ENCODE results near the gene APBA1.

Gene APBA1

GRCh38 chr9:69502671-69503301 is 169.4 kb downstream of the APBA1 start:
- no peak overlapping the region for H3K4me3 ChIP-seq (ENCODE audit: control insufficient read depth, low read depth, low read length)
- peak; percentile 25 for DNase-seq (ENCODE audit: low read depth)
- TF ChIP-seq, protein P1, sequence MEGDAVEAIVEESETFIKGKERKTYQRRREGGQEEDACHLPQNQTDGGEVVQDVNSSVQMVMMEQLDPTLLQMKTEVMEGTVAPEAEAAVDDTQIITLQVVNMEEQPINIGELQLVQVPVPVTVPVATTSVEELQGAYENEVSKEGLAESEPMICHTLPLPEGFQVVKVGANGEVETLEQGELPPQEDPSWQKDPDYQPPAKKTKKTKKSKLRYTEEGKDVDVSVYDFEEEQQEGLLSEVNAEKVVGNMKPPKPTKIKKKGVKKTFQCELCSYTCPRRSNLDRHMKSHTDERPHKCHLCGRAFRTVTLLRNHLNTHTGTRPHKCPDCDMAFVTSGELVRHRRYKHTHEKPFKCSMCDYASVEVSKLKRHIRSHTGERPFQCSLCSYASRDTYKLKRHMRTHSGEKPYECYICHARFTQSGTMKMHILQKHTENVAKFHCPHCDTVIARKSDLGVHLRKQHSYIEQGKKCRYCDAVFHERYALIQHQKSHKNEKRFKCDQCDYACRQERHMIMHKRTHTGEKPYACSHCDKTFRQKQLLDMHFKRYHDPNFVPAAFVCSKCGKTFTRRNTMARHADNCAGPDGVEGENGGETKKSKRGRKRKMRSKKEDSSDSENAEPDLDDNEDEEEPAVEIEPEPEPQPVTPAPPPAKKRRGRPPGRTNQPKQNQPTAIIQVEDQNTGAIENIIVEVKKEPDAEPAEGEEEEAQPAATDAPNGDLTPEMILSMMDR (conservative IDR thresholded peaks at IDR 0.05; ENCODE audit: control insufficient read depth, insufficient read depth, low read depth, low read length) = no peak

GRCh38 chr9:69500896-69501295 is 171.3 kb downstream of the APBA1 start:
- TF ChIP-seq, protein P1 (conservative IDR thresholded peaks at IDR 0.05; ENCODE audit: control insufficient read depth, insufficient read depth, low read depth, low read length) = no peak
- no peak for DNase-seq (ENCODE audit: low read depth)
- H3K4me3 ChIP-seq (ENCODE audit: control insufficient read depth, low read depth, low read length) = no peak overlapping the region

DNA sequence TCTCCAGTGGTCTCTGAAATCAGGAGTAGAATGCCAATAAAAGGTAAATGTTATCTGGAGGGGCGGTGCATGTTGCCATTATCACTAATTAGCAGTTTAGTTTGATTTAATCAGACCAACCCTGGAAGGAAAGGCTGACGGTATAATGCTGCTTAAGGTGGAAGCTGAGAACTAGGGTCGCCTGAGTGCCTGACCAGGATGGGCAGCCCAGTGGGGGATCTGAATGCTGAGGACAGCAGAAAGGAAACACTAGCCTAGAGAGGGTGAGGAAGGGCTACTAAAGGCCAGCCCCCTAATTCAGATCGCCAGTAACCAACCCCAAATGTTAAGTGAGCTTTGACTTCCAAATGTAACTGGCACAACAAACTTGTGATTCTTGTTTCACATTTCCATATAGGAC is 172.2 kb downstream of the APBA1 start:
- DNase-seq (ENCODE audit: low read depth) = no peak
- H3K4me3 ChIP-seq (ENCODE audit: control insufficient read depth, low read depth, low read length) = no peak overlapping the region
- TF ChIP-seq, protein P1 (conservative IDR thresholded peaks at IDR 0.05; ENCODE audit: control insufficient read depth, insufficient read depth, low read depth, low read length) = no peak

- TF ChIP-seq, protein P1 (conservative IDR thresholded peaks at IDR 0.05; ENCODE audit: control insufficient read depth, insufficient read depth, low read depth, low read length) = no peak
- no peak for DNase-seq (ENCODE audit: low read depth)
Measured at GRCh38 chr9:69499407-69499806, 172.8 kb downstream of the APBA1 start.

GRCh38 chr9:69498470-69498869 is 173.7 kb downstream of the APBA1 start:
- H3K4me3 ChIP-seq (ENCODE audit: control insufficient read depth, low read depth, low read length) = no peak overlapping the region
- DNase-seq (ENCODE audit: low read depth) = no peak
- TF ChIP-seq, protein P1 (conservative IDR thresholded peaks at IDR 0.05; ENCODE audit: control insufficient read depth, insufficient read depth, low read depth, low read length) = no peak

More at GRCh38 chr9:69499407-69499806, 172.8 kb downstream of the APBA1 start:
- no peak overlapping the region for H3K4me3 ChIP-seq (ENCODE audit: control insufficient read depth, low read depth, low read length)

GRCh38 chr9:69497816-69498215 is 174.4 kb downstream of the APBA1 start:
- H3K4me3 ChIP-seq (ENCODE audit: control insufficient read depth, low read depth, low read length) = no peak overlapping the region
- DNase-seq (ENCODE audit: low read depth) = no peak
- TF ChIP-seq, protein P1 (conservative IDR thresholded peaks at IDR 0.05; ENCODE audit: control insufficient read depth, insufficient read depth, low read depth, low read length) = no peak
